K562 (cell line): ENCODE measurements around the gene ITPR1. TPM values are rescaled to one million over a fixed set of nuclear protein-coding genes. Genes with fewer than 3 reads are reported as not detected.

ENCODE experiments used
- ELF4 ChIP-seq: fragments of 450-650 bp; formaldehyde crosslinking; IDR thresholded peaks from 2 replicates; pipeline ENCODE4 v1.4.0; 2022; ENCODE audit warnings: missing genetic modification characterization
- ESRRB ChIP-seq: fragments of 250-450 bp; sonication (Bioruptor Pico); IDR thresholded peaks from 2 replicates; pipeline ENCODE4 v1.5.0; 2020; ENCODE audit warnings: mild to moderate bottlenecking, moderate library complexity, borderline replicate concordance
- IRF9 ChIP-seq: fragments of 450-650 bp; IDR thresholded peaks from 2 replicates; pipeline ENCODE4 v1.6.1; 2016; ENCODE audit warnings: missing biosample characterization, missing genetic modification characterization
- LARP7 ChIP-seq: fragments of 450-650 bp; IDR thresholded peaks from 2 replicates; pipeline ENCODE4 v1.6.1; 2016
- TEAD1 ChIP-seq, 2 experiments: fragments of 450-650 bp in 1 of 2; sonication (generic) in 1 of 2; formaldehyde crosslinking; IDR thresholded peaks; 2 replicates each; pipeline versions ENCODE4 v1.4.0 to v1.8.0; 2020 to 2022; ENCODE audit warnings: mild to moderate bottlenecking in 2 of 2, missing genetic modification reagents in 1 of 2
- TRIM24 ChIP-seq, 2 experiments: fragments of 450-650 bp; IDR thresholded peaks; 2 replicates each; pipeline ENCODE4 v1.6.1; 2016
- ZNF134 ChIP-seq: fragments of 250-450 bp; sonication (Bioruptor Pico); conservative IDR thresholded peaks from 2 replicates; pipeline ENCODE4 v1.4.0; 2020
- ZNF280A ChIP-seq: fragments of 450-650 bp; IDR thresholded peaks from 2 replicates; pipeline ENCODE4 v1.6.1; 2018; ENCODE audit warnings: mild to moderate bottlenecking, low read depth; ENCODE audit not compliant: partially characterized antibody
- ZNF511 ChIP-seq: sonication (generic); formaldehyde crosslinking; IDR thresholded peaks from 2 replicates; pipeline ENCODE4 v1.8.0; 2022; ENCODE audit warnings: mild to moderate bottlenecking, missing genetic modification reagents
- polyA plus RNA-seq, 8 experiments: library from polyadenylated mRNA; depleted of rRNA in 4 of 8; stranded (reverse) in 5 of 8; unstranded in 3 of 8; fragments of >200 nt; fragmentation: Nextera tagmentation in 2 of 8; fragmentation: Illumina TruSeq in 1 of 8; extraction: Ambion mirVana in 2 of 8; extraction: Trizol in 1 of 8; gene quantifications; 2 replicates each; pipeline versions ENCODE4 v1.2.1 to v1.2.3, GENCODE V29; 2011 to 2014; ENCODE audit warnings: inconsistent platforms in 1 of 8, missing spikeins in 1 of 8
- total RNA-seq, 7 experiments: library from RNA; depleted of rRNA in 6 of 7; stranded (reverse); fragments of >200 nt in 6 of 7; fragmentation: Illumina TruSeq in 2 of 7; extraction: Trizol in 2 of 7; gene quantifications; 2 replicates each; pipeline versions ENCODE4 v1.2.1 to v1.2.3, GENCODE V29; 2011 to 2021; ENCODE audit warnings: low replicate concordance in 1 of 7
- TF ChIP-seq, protein P1 (sequence below): fragments of 450-650 bp; IDR thresholded peaks from 2 replicates; pipeline ENCODE4 v1.6.1; 2016; ENCODE audit warnings: mild to moderate bottlenecking, moderate library complexity
- TF ChIP-seq, protein P2 (sequence below): fragments of 450-650 bp; conservative IDR thresholded peaks from 2 replicates; pipeline ENCODE4 v1.6.1; 2016; ENCODE audit warnings: missing genetic modification characterization, low read depth, mild to moderate bottlenecking, missing compliant biosample characterization, moderate library complexity

Gene ITPR1
- total and polyA plus RNA-seq, 9 of the 15 experiments (the other 6 are each of a cell fraction or from before 2014, with no cell fraction given): 22.4 to 40.0 (median 27.4) TPM

- TF ChIP-seq ZNF280A (no peak), ZNF134 (CRISPR knock-in tag) (0 out of 2 replicates have a peak, but pooled peaks have one; percentile 11), LARP7 (no peak), ELF4 (CRISPR knock-in tag) (peak; percentile 19; the same call in 1 of the 2 replicates), ZNF511 (no peak), TRIM24 (IDR thresholded peaks at IDR 0.05) (peak; percentile 20 to 35; a peak in 2 of 4 replicates), TEAD1 (CRISPR knock-in tag; IDR thresholded peaks at IDR 0.05) (peak in 1 of 2 experiments; percentile 17; a peak in 1 of 4 replicates), IRF9 (peak; percentile 60; the same call in 1 of the 2 replicates), ESRRB (CRISPR knock-in tag) (no peak)
- TF ChIP-seq, protein P1, sequence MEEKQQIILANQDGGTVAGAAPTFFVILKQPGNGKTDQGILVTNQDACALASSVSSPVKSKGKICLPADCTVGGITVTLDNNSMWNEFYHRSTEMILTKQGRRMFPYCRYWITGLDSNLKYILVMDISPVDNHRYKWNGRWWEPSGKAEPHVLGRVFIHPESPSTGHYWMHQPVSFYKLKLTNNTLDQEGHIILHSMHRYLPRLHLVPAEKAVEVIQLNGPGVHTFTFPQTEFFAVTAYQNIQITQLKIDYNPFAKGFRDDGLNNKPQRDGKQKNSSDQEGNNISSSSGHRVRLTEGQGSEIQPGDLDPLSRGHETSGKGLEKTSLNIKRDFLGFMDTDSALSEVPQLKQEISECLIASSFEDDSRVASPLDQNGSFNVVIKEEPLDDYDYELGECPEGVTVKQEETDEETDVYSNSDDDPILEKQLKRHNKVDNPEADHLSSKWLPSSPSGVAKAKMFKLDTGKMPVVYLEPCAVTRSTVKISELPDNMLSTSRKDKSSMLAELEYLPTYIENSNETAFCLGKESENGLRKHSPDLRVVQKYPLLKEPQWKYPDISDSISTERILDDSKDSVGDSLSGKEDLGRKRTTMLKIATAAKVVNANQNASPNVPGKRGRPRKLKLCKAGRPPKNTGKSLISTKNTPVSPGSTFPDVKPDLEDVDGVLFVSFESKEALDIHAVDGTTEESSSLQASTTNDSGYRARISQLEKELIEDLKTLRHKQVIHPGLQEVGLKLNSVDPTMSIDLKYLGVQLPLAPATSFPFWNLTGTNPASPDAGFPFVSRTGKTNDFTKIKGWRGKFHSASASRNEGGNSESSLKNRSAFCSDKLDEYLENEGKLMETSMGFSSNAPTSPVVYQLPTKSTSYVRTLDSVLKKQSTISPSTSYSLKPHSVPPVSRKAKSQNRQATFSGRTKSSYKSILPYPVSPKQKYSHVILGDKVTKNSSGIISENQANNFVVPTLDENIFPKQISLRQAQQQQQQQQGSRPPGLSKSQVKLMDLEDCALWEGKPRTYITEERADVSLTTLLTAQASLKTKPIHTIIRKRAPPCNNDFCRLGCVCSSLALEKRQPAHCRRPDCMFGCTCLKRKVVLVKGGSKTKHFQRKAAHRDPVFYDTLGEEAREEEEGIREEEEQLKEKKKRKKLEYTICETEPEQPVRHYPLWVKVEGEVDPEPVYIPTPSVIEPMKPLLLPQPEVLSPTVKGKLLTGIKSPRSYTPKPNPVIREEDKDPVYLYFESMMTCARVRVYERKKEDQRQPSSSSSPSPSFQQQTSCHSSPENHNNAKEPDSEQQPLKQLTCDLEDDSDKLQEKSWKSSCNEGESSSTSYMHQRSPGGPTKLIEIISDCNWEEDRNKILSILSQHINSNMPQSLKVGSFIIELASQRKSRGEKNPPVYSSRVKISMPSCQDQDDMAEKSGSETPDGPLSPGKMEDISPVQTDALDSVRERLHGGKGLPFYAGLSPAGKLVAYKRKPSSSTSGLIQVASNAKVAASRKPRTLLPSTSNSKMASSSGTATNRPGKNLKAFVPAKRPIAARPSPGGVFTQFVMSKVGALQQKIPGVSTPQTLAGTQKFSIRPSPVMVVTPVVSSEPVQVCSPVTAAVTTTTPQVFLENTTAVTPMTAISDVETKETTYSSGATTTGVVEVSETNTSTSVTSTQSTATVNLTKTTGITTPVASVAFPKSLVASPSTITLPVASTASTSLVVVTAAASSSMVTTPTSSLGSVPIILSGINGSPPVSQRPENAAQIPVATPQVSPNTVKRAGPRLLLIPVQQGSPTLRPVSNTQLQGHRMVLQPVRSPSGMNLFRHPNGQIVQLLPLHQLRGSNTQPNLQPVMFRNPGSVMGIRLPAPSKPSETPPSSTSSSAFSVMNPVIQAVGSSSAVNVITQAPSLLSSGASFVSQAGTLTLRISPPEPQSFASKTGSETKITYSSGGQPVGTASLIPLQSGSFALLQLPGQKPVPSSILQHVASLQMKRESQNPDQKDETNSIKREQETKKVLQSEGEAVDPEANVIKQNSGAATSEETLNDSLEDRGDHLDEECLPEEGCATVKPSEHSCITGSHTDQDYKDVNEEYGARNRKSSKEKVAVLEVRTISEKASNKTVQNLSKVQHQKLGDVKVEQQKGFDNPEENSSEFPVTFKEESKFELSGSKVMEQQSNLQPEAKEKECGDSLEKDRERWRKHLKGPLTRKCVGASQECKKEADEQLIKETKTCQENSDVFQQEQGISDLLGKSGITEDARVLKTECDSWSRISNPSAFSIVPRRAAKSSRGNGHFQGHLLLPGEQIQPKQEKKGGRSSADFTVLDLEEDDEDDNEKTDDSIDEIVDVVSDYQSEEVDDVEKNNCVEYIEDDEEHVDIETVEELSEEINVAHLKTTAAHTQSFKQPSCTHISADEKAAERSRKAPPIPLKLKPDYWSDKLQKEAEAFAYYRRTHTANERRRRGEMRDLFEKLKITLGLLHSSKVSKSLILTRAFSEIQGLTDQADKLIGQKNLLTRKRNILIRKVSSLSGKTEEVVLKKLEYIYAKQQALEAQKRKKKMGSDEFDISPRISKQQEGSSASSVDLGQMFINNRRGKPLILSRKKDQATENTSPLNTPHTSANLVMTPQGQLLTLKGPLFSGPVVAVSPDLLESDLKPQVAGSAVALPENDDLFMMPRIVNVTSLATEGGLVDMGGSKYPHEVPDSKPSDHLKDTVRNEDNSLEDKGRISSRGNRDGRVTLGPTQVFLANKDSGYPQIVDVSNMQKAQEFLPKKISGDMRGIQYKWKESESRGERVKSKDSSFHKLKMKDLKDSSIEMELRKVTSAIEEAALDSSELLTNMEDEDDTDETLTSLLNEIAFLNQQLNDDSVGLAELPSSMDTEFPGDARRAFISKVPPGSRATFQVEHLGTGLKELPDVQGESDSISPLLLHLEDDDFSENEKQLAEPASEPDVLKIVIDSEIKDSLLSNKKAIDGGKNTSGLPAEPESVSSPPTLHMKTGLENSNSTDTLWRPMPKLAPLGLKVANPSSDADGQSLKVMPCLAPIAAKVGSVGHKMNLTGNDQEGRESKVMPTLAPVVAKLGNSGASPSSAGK: peak; percentile 53
- TF ChIP-seq, protein P2, sequence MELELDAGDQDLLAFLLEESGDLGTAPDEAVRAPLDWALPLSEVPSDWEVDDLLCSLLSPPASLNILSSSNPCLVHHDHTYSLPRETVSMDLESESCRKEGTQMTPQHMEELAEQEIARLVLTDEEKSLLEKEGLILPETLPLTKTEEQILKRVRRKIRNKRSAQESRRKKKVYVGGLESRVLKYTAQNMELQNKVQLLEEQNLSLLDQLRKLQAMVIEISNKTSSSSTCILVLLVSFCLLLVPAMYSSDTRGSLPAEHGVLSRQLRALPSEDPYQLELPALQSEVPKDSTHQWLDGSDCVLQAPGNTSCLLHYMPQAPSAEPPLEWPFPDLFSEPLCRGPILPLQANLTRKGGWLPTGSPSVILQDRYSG (tag): no peak
These were observed 14.0 kb downstream of the ITPR1 start (continued) for GRCh38 chr3:4507024-4507596.
